Right kidney (tissue), 9 donors: ENCODE results near the gene SLC16A7.
"Not testable (repeated sequence)": the region's sequence is repeated elsewhere in the genome, so short reads cannot be mapped to it uniquely, and the experiment has no call there.

Source experiments
- DNase-seq: peaks from one replicate; pipeline ENCODE4 v3.0.0-alpha.2; 2016
- long read RNA-seq, 8 donors: transcript quantifications; one replicate each; lab custom pipeline, GENCODE V29; 2026

Gene SLC16A7
- long read RNA-seq, donor 1, partial matches to known transcripts: 0 of 1 reads
- long read RNA-seq, donor 1, other reads (novel, unspliced or antisense): 0 of 1 reads
- long read RNA-seq, donor 2, partial matches to known transcripts: 0 of 1 reads
- long read RNA-seq, donor 2, other reads (novel, unspliced or antisense): 0 of 1 reads
- long read RNA-seq, donor 3, partial matches to known transcripts: 0 of 1 reads
- long read RNA-seq, donor 3, other reads (novel, unspliced or antisense): 0 of 1 reads
- long read RNA-seq, donor 4: 0 reads
- long read RNA-seq, donor 5, partial matches to known transcripts: 0 of 1 reads
- long read RNA-seq, donor 5, other reads (novel, unspliced or antisense): 0 of 1 reads
- long read RNA-seq, donor 6: 0 reads
- long read RNA-seq, donor 7, partial matches to known transcripts: 0 of 2 reads
- long read RNA-seq, donor 7, other reads (novel, unspliced or antisense): 0 of 2 reads
- long read RNA-seq, donor 8, partial matches to known transcripts: 0 of 1 reads
- long read RNA-seq, donor 8, other reads (novel, unspliced or antisense): 0 of 1 reads

DNA sequence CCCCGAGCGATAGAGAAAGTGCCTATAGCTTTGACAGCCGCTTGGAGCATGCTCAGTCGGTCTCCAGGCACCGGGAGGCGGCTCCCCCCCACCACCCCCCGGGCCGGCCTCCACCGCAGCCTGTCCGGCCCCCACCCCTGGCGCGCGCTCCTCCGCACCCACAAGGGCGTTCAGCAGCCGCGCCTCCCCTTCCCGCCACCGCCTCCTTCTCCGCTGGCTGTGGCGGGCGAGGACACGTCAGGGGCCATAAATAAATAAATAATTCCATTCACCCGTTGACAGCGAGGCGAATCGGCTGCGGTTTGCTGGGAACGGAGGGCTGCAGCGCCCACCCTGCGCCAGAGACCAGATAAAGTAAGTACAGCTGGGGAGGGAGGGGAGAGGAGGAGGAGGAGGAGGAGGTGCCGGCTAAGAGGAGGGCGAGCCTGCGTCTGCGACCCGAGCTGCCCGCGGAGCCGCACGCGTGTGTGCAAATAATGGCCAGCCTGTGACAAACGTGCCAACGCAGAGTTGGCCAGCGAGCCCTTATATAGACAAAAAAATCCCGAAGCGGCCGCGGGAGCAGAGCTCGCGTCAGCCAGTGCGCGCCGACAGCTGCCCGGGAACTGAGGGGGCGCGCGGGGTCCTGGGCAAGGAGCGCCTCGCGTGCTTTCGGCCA, at the start of gene SLC16A7:
SLC16A7 (plus strand) TSS at position 147 of the 658 bp plus-strand sequence. CDS start 108,773 bp downstream, outside the sequence.
- DNase-seq: peak; percentile 91

DNA sequence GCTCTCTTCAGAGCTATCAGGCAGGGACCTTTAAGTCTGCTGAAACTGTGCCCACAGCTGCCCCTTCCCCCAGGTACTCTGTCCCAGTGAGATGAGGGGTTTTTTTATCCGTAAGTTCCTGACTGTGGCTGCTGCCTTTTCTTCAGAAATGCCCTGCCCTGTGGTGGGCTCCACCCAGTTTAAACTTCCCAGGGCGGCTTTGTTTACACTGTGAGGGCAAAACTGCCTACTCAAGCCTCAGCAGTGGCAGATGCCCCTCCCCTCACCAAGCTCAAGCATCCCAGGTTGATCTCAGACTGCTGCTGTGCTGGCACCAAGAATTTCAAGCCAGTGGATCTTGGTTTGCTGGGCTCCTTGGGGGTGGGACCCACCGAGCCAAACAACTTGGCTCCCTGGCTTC, 46.9 kb upstream of the SLC16A7 start:
- DNase-seq: no peak

DNA sequence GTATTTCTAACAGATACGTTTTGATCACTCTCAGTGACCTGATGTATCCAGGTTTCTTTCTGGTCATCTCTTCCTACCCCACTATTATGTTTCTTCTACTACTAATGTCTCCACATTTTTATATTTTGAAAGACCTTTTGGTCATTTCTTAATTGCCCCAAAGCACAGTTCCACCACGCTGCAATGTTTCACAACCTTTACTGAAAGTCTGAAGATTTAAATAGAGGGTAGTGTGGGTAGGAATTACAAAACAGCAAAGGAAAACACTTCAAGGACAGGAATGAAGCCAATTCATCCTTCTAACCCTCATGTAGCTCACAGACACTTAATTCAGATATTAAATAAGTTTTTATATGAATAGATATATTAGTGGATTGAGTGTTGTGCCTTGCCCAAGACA, 36.1 kb upstream of the SLC16A7 start:
- no peak for DNase-seq

GRCh38 chr12:59570145-59570544, 25.7 kb upstream of the SLC16A7 start:
- DNase-seq: no peak

DNA sequence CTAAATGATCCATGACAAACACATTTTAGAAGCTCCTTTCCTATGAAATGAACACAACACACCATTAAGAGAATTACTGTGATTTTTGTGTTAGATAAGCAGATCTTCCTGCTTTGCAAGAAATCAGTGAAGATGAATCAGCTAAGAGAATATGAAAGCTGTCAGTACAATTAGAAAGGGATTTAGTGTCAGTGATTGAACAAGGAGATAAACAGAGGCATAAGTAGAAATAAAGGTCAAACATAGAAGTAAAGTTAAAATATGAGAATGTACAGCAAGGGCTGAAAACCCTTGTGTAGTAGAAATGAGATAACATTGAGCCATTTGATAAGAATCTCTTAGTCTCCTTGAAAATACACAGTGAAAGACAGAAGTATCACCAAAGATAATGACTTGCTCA, 21.4 kb upstream of the SLC16A7 start:
- DNase-seq: no peak

GRCh38 chr12:59575826-59576225, 20.0 kb upstream of the SLC16A7 start:
- DNase-seq: no peak

GRCh38 chr12:59578254-59578653, 17.6 kb upstream of the SLC16A7 start:
- DNase-seq: no peak

DNA sequence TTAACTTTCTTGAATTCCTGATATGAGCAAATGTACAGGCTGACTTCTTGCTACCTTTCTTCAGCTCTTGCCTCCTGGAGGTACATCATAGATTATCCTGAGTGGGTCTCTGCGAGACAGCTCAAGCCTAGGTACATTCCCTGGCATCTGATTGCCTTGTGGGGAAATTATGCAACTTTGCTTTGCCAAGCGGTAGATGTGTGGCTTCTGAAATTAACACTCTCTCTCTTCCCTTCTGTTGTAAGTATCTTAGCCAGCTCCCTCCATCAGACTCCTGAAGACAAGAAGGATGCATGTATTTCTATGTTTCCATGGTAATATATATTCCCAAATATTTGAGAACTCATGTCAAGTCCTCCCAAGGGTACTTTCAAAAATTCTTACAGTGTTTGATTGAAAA, 16.2 kb upstream of the SLC16A7 start:
- DNase-seq: no peak

DNA sequence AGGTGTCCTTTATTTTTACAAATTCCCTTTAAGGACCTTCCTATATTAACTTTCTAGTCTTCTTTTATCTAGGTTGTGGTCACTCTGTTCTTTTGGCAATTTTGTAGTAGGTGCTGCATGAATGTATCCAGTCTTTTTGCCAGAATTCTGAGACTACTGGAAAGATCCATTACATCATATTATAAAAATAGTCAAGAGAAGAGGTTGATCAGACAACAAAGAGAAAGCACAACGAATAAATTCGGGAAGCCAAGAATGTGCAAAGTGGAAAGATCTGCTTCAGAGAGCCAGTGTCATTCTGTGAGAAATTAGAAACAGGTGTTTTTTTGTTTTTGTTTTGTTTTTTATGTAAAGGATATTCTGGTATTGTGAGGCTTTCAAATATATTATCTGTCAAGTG, 15.8 kb upstream of the SLC16A7 start:
- DNase-seq: no peak

DNA sequence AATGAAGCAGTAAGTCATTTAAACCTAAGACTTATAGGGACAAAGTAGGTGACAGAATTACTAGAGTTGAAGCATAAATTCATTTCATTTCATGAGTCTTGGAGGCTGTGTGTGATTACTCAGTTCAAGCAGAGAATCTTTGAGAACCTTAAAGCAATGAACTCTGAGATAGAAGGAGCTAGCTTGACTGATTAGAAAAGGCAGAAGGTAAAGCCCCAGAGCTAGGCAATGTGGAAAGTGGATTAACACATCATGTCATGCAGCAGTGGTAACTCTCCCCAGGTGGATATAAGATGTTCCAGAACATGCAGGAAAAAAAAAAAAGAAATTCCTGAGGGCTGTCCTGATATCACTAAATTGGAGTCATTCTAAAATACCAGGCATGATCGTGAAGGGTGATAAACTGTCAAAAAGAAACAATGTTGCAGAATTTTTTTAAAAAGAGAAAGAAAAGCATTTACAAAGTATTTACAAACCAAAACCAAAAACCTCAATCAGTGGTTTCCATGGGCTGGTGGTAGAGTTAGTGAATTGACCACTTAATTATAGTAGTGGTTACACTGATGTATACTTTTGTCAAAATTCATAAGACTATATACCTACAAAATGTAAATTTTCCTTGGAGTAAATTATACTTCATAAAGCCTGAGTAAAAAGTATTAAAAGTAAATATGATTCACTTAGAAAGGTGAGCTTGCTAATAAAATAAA, 12.7 kb upstream of the SLC16A7 start:
- no peak for DNase-seq

DNA sequence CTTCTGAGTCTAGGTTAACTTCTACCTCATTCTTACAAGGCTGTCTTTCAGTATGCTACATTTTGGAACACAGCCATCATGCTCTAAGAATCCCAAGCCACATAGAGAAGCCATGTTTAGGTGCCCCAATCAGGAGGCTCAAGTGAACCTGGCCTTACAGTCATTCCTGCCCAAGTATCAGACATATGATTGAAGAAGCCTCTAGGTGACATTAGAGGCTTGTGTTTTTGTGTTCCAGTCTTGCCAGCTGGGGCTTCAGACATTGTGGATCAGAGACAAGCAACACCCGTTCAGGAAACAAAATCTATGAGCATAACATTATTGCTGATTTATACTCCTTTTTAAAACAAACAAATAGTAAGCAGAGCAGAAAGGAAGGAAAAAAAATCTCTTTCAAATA, 8.1 kb upstream of the SLC16A7 start:
- DNase-seq: no peak

GRCh38 chr12:59593761-59594160, 2.1 kb upstream of the SLC16A7 start:
- DNase-seq: no peak

DNA sequence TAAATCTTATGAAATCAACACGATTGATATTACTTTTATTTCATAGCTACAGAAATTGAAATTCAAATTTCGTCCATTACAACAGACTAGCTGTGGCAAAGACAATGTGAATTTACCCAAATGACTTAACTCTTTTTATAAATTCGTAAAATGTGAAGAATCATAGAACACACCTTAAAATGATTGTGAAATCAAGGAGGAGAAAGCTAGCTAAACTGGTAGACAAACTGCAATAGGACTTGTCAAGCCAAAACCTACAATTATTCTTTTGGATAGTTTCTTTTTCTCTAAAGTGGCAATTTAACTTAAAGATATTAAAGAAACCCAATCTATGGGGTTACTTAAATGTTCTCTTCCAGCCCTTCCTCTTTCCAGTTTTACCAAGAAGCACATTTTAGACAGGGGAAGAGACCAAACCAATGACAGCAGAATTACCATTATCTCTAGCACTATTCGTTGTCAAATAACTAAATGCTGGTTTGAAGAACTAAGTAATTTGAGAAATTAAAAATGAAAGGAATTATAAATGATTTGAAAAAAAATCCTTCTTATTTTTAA, 807 bp upstream of the SLC16A7 start:
- DNase-seq: no peak

GRCh38 chr12:59595565-59595882, 305 bp upstream of the SLC16A7 start:
- peak; percentile 57 for DNase-seq

GRCh38 chr12:59597385-59597781, 1.6 kb downstream of the SLC16A7 start:
- DNase-seq: no peak

GRCh38 chr12:59600171-59600570, 4.3 kb downstream of the SLC16A7 start:
- no peak for DNase-seq

DNA sequence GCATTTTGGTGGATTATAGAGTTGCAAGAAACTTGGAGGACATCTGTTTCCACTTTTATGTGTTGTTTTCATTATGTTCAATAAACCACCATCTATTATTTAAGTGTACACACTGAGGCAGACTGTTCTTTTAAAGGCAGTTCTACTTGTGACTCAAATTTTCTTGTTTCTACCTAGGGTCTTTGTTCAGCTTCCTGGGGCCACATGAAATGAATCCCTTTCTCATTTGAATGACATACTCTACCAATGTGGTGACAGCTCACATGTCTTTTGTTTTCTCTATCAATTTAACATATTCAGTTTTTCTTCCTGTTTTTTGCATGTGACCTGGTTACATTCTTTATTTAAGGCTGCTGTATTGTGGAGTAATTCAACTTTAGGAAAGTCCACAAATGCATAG, 7.9 kb downstream of the SLC16A7 start:
- no peak for DNase-seq

DNA sequence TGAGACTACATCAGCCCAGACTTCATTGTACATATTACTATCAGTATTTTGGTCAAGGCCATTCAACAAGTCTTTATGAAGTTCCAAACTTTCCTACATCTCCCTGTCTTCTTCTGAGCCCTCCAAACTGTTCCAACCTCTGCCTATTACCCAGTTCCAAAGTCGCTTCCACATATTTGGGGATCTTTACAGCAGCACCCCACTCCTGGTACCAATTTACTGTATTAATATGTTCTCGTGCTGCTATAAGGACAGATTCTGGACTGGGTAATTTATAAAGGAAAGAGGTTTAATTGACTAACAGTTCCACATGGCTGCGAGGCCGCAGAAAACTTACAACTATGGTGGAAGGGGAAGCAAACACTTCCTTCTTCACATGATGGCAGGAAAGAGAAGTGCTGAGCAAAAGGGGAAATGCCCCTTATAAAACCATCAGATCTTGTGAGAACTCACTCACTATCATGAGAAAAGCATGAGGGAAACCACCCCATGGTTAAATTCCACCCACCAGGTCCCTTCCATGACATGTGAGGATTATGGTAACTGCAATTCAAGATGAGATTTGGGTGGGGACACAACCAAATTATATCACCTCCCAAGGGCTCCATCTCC, 17.1 kb downstream of the SLC16A7 start:
- DNase-seq: not testable (repeated sequence)

GRCh38 chr12:59615392-59616165, 19.8 kb downstream of the SLC16A7 start:
- DNase-seq: no peak

GRCh38 chr12:59619461-59620240, 23.8 kb downstream of the SLC16A7 start:
- DNase-seq: no peak

- no peak for DNase-seq
Observed at GRCh38 chr12:59620326-59620725, 24.5 kb downstream of the SLC16A7 start.
